Activated CD8-positive, alpha-beta memory T cell treated with anti-CD3 and anti-CD28 coated beads for 36 hours (primary cell): ENCODE measurements around the gene SHMT1. TPM values are rescaled to one million over a fixed set of nuclear protein-coding genes. Genes with fewer than 3 reads are reported as not detected.

ENCODE experiments used
- CTCF ChIA-PET: fragments of 350-600 bp; sonication (Branson Sonifier 250); formaldehyde crosslinking; loops from one replicate; lab custom pipeline; 2021; ENCODE audit warnings: antibody characterized with exemption; lab: Charles Lee
- POLR2A ChIA-PET: fragments of 350-600 bp; sonication (Branson Sonifier 250); formaldehyde crosslinking; loops from one replicate; lab custom pipeline; 2021; ENCODE audit warnings: antibody characterized with exemption; lab: Charles Lee
- total RNA-seq, 2 experiments: library from RNA; stranded (reverse); gene quantifications; one replicate each; pipeline ENCODE4 v1.2.3, GENCODE V29; 2021

Gene SHMT1
- total RNA-seq, 2 experiments from 2014 or later = 49.6 to 50.4 TPM

- CTCF ChIA-PET = no interaction called here
- POLR2A ChIA-PET = no interaction called here
These were observed 31.5 kb downstream of the SHMT1 start for GRCh38 chr17:18331879-18332278.

- POLR2A ChIA-PET = no interaction called here
- CTCF ChIA-PET = no interaction called here
These were observed 34.6 kb downstream of the SHMT1 start for GRCh38 chr17:18328643-18329204.

GRCh38 chr17:18327556-18327955, 35.8 kb downstream of the SHMT1 start:
- CTCF ChIA-PET = no interaction called here
- POLR2A ChIA-PET = interaction anchor here (0.6 kb wide), 1 partner anchor 16 kb away, joined by 4 read pairs; no protein-coding TSS in a partner anchor

GRCh38 chr17:18327093-18327492, 36.3 kb downstream of the SHMT1 start:
- CTCF ChIA-PET = no interaction called here
- POLR2A ChIA-PET = no interaction called here

GRCh38 chr17:18326572-18326971, 36.8 kb downstream of the SHMT1 start:
- CTCF ChIA-PET = no interaction called here
- POLR2A ChIA-PET = no interaction called here

- POLR2A ChIA-PET = no interaction called here
- CTCF ChIA-PET = no interaction called here
These were observed 37.3 kb downstream of the SHMT1 start for GRCh38 chr17:18326039-18326438.

- ChIA-PET POLR2A (no interaction called here), CTCF (interaction anchor here (1.4 kb wide), 1 partner anchor 8 kb away, joined by 4 read pairs; no protein-coding TSS in a partner anchor)
These were observed 39.0 kb downstream of the SHMT1 start for GRCh38 chr17:18324140-18325050.

GRCh38 chr17:18323507-18324139, 39.7 kb downstream of the SHMT1 start:
- POLR2A ChIA-PET = no interaction called here
- CTCF ChIA-PET = no interaction called here

GRCh38 chr17:18323007-18323406, 40.3 kb downstream of the SHMT1 start:
- POLR2A ChIA-PET = no interaction called here
- CTCF ChIA-PET = interaction anchor here (1.3 kb wide), 1 partner anchor 12 kb away, joined by 3 read pairs; no protein-coding TSS in a partner anchor

- POLR2A ChIA-PET = no interaction called here
- CTCF ChIA-PET = interaction anchor here (0.7 to 1.3 kb wide), 2 partner anchors 13 to 682 kb away, joined by 3 read pairs; no protein-coding TSS in a partner anchor
These were observed 40.8 kb downstream of the SHMT1 start for GRCh38 chr17:18322522-18322921.

GRCh38 chr17:18321309-18321708, 42.0 kb downstream of the SHMT1 start:
- POLR2A ChIA-PET = no interaction called here
- CTCF ChIA-PET = no interaction called here

GRCh38 chr17:18320301-18320700, 43.0 kb downstream of the SHMT1 start:
- ChIA-PET POLR2A (no interaction called here), CTCF (no interaction called here)

GRCh38 chr17:18319604-18320256, 43.6 kb downstream of the SHMT1 start:
- POLR2A ChIA-PET = no interaction called here
- CTCF ChIA-PET = no interaction called here

GRCh38 chr17:18318771-18319450, 44.4 kb downstream of the SHMT1 start:
- ChIA-PET CTCF (no interaction called here), POLR2A (no interaction called here)

- CTCF ChIA-PET = no interaction called here
- POLR2A ChIA-PET = no interaction called here
These were observed 45.2 kb downstream of the SHMT1 start for GRCh38 chr17:18318117-18318516.

GRCh38 chr17:18315961-18316360, 47.4 kb downstream of the SHMT1 start:
- ChIA-PET POLR2A (interaction anchor here (1.6 kb wide), 1 partner anchor 133 kb away, joined by 5 read pairs; the partner anchor contains the start of gene ALKBH5), CTCF (interaction anchor here (1.4 kb wide), 1 partner anchor 9 kb away, joined by 4 read pairs; no protein-coding TSS in a partner anchor)

- POLR2A ChIA-PET = interaction anchor here (1.6 kb wide), 1 partner anchor 132 kb away, joined by 5 read pairs; the partner anchor contains the start of gene ALKBH5
- CTCF ChIA-PET = interaction anchor here (1.4 kb wide), 1 partner anchor 9 kb away, joined by 4 read pairs; no protein-coding TSS in a partner anchor
These were observed 47.8 kb downstream of the SHMT1 start for GRCh38 chr17:18315562-18315922.

GRCh38 chr17:18314731-18315561, 48.4 kb downstream of the SHMT1 start, which contains the start of the genes SMCR8 and TOP3A:
Gene SMCR8, plus strand, starts transcription at chr17:18315293. Its CDS starts 497 bp downstream, at chr17:18315790.
Gene TOP3A, minus strand, starts transcription at chr17:18314994. Its CDS starts 216 bp downstream, at chr17:18314778.
- ChIA-PET CTCF (interaction anchor here (1.0 to 1.4 kb wide), 2 partner anchors 10 to 66 kb away, joined by 4 read pairs; no protein-coding TSS in a partner anchor), POLR2A (interaction anchor here (0.6 to 1.6 kb wide), 2 partner anchors 56 to 132 kb away, joined by 3 to 5 read pairs; partner anchors contain the start of gene ALKBH5)
